GM12865 (cell line): Measurements from ENCODE around the gene SIAH3.

Experiments used
- DNase-seq: peaks from one replicate; pipeline ENCODE4 v3.0.0; 2010; ENCODE audit warnings: low read depth
- H3K4me3 ChIP-seq: 2 replicates; pipeline ENCODE4 v1.5.1; 2011; ENCODE audit warnings: mild to moderate bottlenecking, low read depth, low read length, control low read depth
- TF ChIP-seq, protein P1 (sequence below): IDR thresholded peaks from 2 replicates; pipeline ENCODE4 v1.5.1; 2011; ENCODE audit warnings: low read length, control low read depth, low read depth, inconsistent platforms; ENCODE audit not compliant: insufficient read depth; ENCODE audit errors: missing control alignments

SIAH3 gene

DNA sequence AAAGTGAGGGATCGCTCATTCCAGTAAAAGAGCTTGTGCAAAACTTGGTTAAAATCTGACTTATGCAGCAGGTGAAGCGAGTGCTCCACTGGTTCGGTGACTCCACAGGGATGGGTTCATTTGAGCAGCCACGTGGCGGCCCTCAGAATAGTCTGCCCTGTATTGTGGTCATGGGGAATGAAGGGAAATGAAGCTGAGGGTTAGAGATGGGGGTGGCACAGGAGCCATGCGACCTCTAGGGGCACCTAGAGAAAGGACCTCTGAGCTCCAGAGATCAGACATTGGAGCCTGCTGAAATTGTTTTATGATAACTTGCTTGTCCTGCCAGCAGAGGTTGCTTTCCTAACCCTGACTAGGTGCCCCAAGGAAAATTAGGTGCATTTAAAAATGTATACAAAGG lies 122.8 kb downstream of the SIAH3 start:
- no peak overlapping the region for H3K4me3 ChIP-seq
- TF ChIP-seq, protein P1, sequence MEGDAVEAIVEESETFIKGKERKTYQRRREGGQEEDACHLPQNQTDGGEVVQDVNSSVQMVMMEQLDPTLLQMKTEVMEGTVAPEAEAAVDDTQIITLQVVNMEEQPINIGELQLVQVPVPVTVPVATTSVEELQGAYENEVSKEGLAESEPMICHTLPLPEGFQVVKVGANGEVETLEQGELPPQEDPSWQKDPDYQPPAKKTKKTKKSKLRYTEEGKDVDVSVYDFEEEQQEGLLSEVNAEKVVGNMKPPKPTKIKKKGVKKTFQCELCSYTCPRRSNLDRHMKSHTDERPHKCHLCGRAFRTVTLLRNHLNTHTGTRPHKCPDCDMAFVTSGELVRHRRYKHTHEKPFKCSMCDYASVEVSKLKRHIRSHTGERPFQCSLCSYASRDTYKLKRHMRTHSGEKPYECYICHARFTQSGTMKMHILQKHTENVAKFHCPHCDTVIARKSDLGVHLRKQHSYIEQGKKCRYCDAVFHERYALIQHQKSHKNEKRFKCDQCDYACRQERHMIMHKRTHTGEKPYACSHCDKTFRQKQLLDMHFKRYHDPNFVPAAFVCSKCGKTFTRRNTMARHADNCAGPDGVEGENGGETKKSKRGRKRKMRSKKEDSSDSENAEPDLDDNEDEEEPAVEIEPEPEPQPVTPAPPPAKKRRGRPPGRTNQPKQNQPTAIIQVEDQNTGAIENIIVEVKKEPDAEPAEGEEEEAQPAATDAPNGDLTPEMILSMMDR, result peak; percentile 68
- peak; percentile 66 for DNase-seq
